Measurements from ENCODE around the gene PYGO1.
"Not testable (repeated sequence)": the region's sequence is repeated elsewhere in the genome, so short reads cannot be mapped to it uniquely, and the experiment has no call there.

PYGO1 gene

DNA sequence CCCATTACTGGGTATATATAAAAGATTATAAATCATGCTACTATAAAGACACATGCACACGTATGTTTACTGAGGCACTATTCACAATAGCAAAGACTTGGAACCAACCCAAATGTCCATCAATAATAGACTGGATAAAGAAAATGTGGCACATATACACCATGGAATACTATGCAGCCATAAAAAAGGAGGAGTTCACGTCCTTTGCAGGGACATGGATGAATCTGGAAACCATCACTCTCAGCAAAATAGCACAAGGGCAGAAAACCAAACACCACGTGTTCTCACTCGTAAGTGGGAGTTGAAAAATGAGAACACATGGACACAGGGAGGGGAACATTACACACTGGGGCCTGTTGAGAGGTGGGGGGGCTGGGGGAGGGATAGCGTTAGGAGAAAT, 82.7 kb downstream of the PYGO1 start:
- not testable (repeated sequence) for DNase-seq (ENCODE audit: low spot score)

DNA sequence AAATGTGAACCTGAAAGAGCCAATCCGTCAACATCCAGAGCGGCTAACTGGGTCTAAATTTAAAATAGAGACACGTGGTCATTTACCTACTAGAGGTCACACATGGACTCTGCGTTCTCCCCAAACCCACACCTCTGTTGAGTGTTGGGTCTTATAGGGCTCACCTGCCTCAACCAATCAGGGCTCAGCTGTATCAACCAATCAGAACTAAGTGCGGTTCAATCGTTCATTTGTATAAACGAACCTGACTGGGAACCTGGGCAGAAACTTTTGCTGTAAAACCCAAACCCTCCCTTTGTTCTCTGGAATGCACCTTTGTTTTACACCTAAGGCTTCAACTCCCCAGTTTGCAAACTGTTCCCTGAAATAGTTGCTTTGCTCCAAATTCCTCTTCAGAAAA, 89.0 kb downstream of the PYGO1 start:
- DNase-seq (ENCODE audit: low spot score): no peak

DNA sequence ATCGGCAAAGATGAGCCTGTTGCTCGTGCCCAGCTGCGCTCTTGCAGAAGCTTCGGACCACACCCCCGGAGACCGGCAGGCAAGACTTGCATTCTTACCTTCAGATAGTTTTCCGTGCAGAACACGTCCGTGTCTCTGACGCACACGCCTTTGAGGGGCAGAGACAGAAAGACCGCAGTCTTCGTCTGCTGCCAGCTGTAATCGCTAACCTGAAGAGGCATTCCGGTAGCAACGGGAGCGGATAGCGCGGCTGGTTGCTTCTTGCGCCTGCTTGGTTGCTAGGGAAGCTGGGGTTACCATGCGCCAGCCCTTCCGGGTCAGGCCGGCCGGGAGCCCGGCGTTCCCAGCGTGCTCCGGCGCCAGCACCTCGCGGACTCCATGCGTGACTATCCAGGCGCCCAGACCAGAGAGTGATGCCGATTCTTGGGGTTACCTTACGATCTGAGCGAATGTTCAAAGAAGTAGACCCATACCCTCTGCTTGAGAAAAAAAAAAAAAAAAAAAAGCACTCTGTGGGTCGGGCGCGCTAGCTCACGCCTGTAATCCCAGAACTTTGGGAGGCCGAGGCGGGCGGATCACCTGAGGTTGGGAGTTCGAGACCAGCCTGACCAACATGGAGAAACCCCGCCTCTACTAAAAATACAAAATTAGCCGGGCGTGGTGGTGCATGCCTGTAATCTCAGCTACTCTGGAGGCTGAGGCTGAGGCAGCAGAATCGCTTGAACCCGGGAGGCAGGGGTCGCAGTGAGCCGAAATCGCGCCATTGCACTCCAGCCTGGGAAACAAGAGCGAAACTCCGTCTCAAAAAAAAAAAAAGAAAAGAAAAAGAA, 89.8 kb downstream of the PYGO1 start:
- DNase-seq (ENCODE audit: low spot score): peak; percentile 92

DNA sequence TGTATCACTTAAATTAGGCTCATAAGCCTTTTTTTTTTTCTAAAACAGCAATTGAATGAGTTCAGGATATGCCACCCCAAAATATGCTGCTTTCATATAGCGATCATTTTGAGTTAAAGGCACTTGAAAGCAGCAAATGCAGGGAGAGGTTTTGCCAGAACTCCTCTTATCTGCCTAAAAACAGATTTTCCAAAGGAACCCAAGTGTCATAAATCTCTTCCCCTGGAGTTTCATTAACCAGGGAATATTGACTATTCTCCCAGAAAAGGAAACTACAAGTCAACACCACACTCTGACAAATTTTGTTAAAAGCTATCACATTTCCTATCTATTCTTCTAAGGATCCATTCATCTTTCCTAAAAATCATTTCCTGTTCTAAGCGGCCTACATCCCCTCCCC, 91.4 kb downstream of the PYGO1 start:
- no peak for DNase-seq (ENCODE audit: low spot score)

DNA sequence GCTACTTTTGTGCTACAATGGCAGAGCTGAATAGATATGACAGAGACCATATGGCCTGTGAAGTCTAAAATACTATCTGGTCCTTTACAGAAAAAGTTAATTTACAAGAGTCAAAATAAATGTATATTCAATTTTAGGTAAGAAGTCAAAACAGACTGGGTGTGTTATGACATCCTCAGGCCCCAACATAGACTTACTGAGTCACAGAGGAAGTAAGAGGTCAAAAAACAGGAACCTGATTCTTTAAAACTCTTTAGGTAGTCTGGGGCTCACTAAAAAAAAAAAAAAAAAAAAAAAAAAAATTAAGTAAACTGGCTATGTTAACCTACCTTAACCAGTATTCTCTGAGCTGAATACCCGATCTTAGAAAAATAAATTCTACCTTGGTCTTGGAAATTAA, 93.2 kb downstream of the PYGO1 start:
- DNase-seq (ENCODE audit: low spot score): no peak

DNA sequence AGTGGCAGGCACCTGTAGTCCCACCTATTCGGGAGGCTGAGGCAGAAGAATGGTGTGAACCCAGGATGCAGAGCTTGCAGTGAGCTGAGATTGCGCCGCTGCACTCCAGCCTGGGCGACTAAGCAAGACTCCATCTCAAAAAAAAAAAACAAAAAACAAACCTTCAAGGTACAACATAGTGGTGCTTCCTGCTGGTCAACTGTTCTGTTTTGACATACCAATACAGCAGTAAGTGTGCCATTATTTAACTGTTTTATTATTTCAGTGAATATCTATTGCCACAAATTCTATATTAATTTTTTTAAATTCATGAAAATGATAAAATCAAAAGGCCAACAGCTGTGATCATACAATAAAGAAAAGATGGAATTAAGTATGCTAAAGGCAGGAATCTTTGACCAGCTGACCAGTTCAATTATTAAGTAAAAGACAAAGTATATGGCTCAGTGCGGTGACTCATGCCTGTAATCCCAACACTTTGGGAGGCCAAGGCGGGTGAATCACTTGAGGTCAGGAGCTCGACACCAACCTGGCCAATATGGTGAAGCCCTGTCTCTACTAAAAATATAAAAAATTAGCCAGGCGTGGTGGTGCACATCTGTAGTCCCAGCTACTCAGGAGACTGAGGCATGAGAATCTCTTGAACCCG, 99.1 kb downstream of the PYGO1 start:
- DNase-seq (ENCODE audit: low spot score): not testable (repeated sequence)
